Testis (tissue), 2 donors: ENCODE results near the gene PKD2L1.

ENCODE experiments used
- CTCF ChIP-seq, 3 experiments: fragments of 450-650 bp in 2 of 3; fragments of 200-600 bp in 1 of 3; sonication (generic) in 1 of 3; IDR thresholded peaks; one replicate each; pipeline ENCODE4 v1.5.1; 2016 to 2019; ENCODE audit warnings: antibody characterized with exemption in 3 of 3, mild to moderate bottlenecking in 2 of 3, moderate library complexity in 1 of 3
- POLR2A ChIP-seq: fragments of 450-650 bp; IDR thresholded peaks from one replicate; pipeline ENCODE4 v1.6.1; 2017; ENCODE audit warnings: antibody characterized with exemption, mild to moderate bottlenecking, moderate library complexity

- no peak for TF ChIP-seq CTCF (IDR thresholded peaks at IDR 0.05)
- TF ChIP-seq POLR2A: no peak
Measured at GRCh38 chr10:100371482-100372027, 41.5 kb upstream of the PKD2L1 start.
